Peyer's patch (tissue), 4 donors: ENCODE data around the gene PEDS1.
A peak's percentile ranks its signal among the peaks of the same experiment; 100 is the strongest.

Experiments used
- CTCF ChIP-seq, 6 experiments: fragments of 450-650 bp in 4 of 6; fragments of 200-600 bp in 2 of 6; sonication (generic) in 1 of 6; IDR thresholded peaks; one replicate each; pipeline ENCODE4 v1.5.1; 2017 to 2019; ENCODE audit warnings: antibody characterized with exemption in 6 of 6, mild to moderate bottlenecking in 3 of 6, moderate library complexity in 1 of 6
- POLR2A ChIP-seq, 2 donors: fragments of 450-650 bp; IDR thresholded peaks; one replicate each; pipeline ENCODE4 v1.5.1; 2017; ENCODE audit warnings: antibody characterized with exemption in 2 of 2, mild to moderate bottlenecking in 2 of 2, moderate library complexity in 2 of 2

DNA sequence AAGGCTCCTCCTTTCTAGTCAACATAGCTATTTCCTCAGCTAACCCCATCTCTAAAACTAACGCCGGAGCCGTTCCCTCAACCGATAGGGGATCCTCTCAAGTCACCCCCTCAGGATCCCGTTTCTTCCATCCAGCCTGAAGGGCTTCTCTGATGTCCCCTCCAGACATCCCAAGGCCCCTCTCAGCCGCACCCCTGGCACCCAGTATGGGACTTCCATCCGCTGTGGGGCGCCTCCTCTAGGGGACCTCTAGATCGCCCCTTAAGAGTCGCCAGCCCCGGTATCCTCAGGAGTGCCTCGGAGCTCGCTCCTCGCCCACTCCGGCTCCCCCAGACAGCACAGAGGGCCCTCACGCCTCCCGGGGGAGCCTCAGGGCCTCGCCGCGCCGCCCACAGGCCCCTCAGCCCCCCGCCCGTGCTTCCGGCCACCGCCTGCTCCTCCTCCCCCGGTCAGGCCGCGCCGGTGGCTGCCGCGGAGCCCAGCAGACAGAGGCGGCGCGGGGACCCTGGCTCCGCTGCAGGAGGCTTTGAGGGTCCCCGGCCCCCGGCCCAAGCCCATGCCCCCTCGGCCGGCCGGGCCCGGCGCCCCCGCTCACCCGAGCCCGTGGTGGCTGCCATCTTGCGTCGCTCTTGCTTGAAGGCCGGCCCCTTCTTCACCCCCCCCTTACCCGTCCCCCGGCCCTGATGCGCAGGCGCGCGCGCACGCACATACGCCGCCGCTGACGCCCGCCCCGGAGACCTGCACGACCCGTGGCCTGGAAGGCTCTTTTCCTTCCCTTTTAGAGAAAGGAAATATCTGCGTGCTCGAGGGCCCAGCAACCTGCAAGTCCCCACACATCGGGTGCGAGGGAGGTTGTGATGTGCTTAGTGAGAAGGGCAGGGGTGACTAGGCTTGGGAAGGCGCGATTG is 40.8 kb downstream of the PEDS1 start, which contains the start of gene UBE2V1:
- TF ChIP-seq CTCF (IDR thresholded peaks at IDR 0.05) (peak in 2 of 6 experiments; percentile 24 to 32), POLR2A (IDR thresholded peaks at IDR 0.05) (peak; percentile 47 to 73)
